OCI-LY3 (cell line): ENCODE measurements around the gene NFIA.

Experiments
- CTCF ChIP-seq: fragments of 200-600, 300-600 bp; sonication (generic); IDR thresholded peaks from 2 replicates; pipeline ENCODE4 v1.5.1; 2014; ENCODE audit warnings: antibody characterized with exemption, low read length, low read depth
- EZH2phosphoT487 ChIP-seq: fragments of 200-600 bp; shearing (Covaris generic); IDR thresholded peaks from 2 replicates; pipeline ENCODE4 v1.6.1; 2018; ENCODE audit warnings: antibody characterized with exemption, mixed run types, low read depth

- TF ChIP-seq CTCF, result no peak
- TF ChIP-seq EZH2phosphoT487, result no peak
Measured at GRCh38 chr1:61270107-61270506, 187.7 kb downstream of the NFIA start.
